ENCODE results near the gene ENPEP.
"Not testable (repeated sequence)": the region's sequence is repeated elsewhere in the genome, so short reads cannot be mapped to it uniquely, and the experiment has no call there.

The ENPEP gene

GRCh38 chr4:110472583-110473329 lies 3.2 kb upstream of the ENPEP start:
- peak overlapping the region in 1 of 3 experiments; percentile 54 for H3K27ac Mint-ChIP-seq
- peaks cover 10% of the 10 kb centered on the region for H3K9me3 Mint-ChIP-seq
- H3K36me3 Mint-ChIP-seq (ENCODE audit: low read depth), result peaks cover 4% of the 10 kb centered on the region
- TF ChIP-seq CTCF (IDR thresholded peaks at IDR 0.05; ENCODE audit: unreplicated experiment in 3 of 3), result no peak
- H3K4me1 Mint-ChIP-seq, result peaks cover 30% of the 10 kb centered on the region
- peaks cover 3% of the 10 kb centered on the region for H3K27me3 Mint-ChIP-seq (ENCODE audit: low read depth)
- H3K4me3 Mint-ChIP-seq, result no peak overlapping the region

GRCh38 chr4:110474481-110474880 lies 1.5 kb upstream of the ENPEP start:
- TF ChIP-seq CTCF (IDR thresholded peaks at IDR 0.05; ENCODE audit: unreplicated experiment in 3 of 3), result no peak
- H3K4me1 Mint-ChIP-seq, result peaks cover 32% of the 10 kb centered on the region
- peaks cover 3% of the 10 kb centered on the region for H3K9me3 Mint-ChIP-seq
- peaks cover 4% of the 10 kb centered on the region for H3K36me3 Mint-ChIP-seq (ENCODE audit: low read depth)
- peaks cover 3% of the 10 kb centered on the region for H3K27me3 Mint-ChIP-seq (ENCODE audit: low read depth)
- peak overlapping the region; percentile 45 to 85 (median 72) for H3K27ac Mint-ChIP-seq
- peak overlapping the region; percentile 15 to 66 (median 25) for H3K4me3 Mint-ChIP-seq

GRCh38 chr4:110475080-110475479 lies 875 bp upstream of the ENPEP start:
- not testable (repeated sequence) for H3K36me3 Mint-ChIP-seq (ENCODE audit: low read depth); H3K9me3 Mint-ChIP-seq; H3K27me3 Mint-ChIP-seq (ENCODE audit: low read depth)
- Mint-ChIP-seq H3K4me1 (peaks cover 34% of the 10 kb centered on the region), H3K27ac (peak overlapping the region; percentile 92 to 97 (median 94)), H3K4me3 (peak overlapping the region; percentile 22 to 90 (median 86))

GRCh38 chr4:110477836-110478235 lies 1.9 kb downstream of the ENPEP start:
- Mint-ChIP-seq H3K4me1 (peaks cover 51% of the 10 kb centered on the region), H3K4me3 (peak overlapping the region; percentile 86 to 90 (median 90)), H3K27me3 (ENCODE audit: low read depth) (peaks cover 3% of the 10 kb centered on the region), H3K36me3 (ENCODE audit: low read depth) (peaks cover 4% of the 10 kb centered on the region), H3K27ac (peak overlapping the region; percentile 82 to 94 (median 92)), H3K9me3 (no peaks in the 10 kb centered on the region)
- TF ChIP-seq CTCF (IDR thresholded peaks at IDR 0.05; ENCODE audit: unreplicated experiment in 3 of 3), result no peak

- H3K9me3 Mint-ChIP-seq, result no peaks in the 10 kb centered on the region
- peak overlapping the region; percentile 16 to 67 (median 64) for H3K27ac Mint-ChIP-seq
- H3K27me3 Mint-ChIP-seq (ENCODE audit: low read depth), result peaks cover 3% of the 10 kb centered on the region
- H3K36me3 Mint-ChIP-seq (ENCODE audit: low read depth), result peaks cover 4% of the 10 kb centered on the region
- TF ChIP-seq CTCF (IDR thresholded peaks at IDR 0.05; ENCODE audit: unreplicated experiment in 3 of 3), result peak; percentile 37 to 43 (median 38)
- peak overlapping the region; percentile 60 to 72 (median 71) for H3K4me3 Mint-ChIP-seq
- peaks cover 51% of the 10 kb centered on the region for H3K4me1 Mint-ChIP-seq
These were observed 4.1 kb downstream of the ENPEP start for GRCh38 chr4:110480031-110480549.

- peak overlapping the region; percentile 60 to 72 (median 71) for H3K4me3 Mint-ChIP-seq
- no peak for TF ChIP-seq CTCF (IDR thresholded peaks at IDR 0.05; ENCODE audit: unreplicated experiment in 3 of 3)
- no peaks in the 10 kb centered on the region for H3K9me3 Mint-ChIP-seq
- peak overlapping the region; percentile 16 to 67 (median 64) for H3K27ac Mint-ChIP-seq
- H3K36me3 Mint-ChIP-seq (ENCODE audit: low read depth), result peaks cover 4% of the 10 kb centered on the region
- H3K4me1 Mint-ChIP-seq, result peaks cover 50% of the 10 kb centered on the region
- no peaks in the 10 kb centered on the region for H3K27me3 Mint-ChIP-seq (ENCODE audit: low read depth)
These were observed 4.9 kb downstream of the ENPEP start for GRCh38 chr4:110480746-110481271.

Data from nephron (organoid).